GM12878 (cell line): ENCODE results near the gene ORM2.
"Not testable (repeated sequence)": the region's sequence is repeated elsewhere in the genome, so short reads cannot be mapped to it uniquely, and the experiment has no call there.

ENCODE experiments used
- CTCF ChIP-seq, 3 experiments: IDR thresholded peaks in 2 of 3; conservative IDR thresholded peaks in 1 of 3; 2 replicates each; pipeline ENCODE4 v1.5.1; 2011; ENCODE audit warnings: low read depth in 3 of 3, low read length in 3 of 3, mild to moderate bottlenecking in 3 of 3, control low read depth in 2 of 3, moderate library complexity in 2 of 3, inconsistent platforms in 1 of 3, mixed read lengths in 1 of 3; ENCODE audit not compliant: control insufficient read depth in 2 of 3, insufficient read depth in 1 of 3; ENCODE audit errors: extremely low read depth in 1 of 3
- MYB ChIP-seq: fragments of 150-350 bp; IDR thresholded peaks from 2 replicates; pipeline ENCODE4 v1.6.1; 2014; ENCODE audit warnings: mild to moderate bottlenecking, low read depth, low read length, borderline replicate concordance
- POLR2AphosphoS5 ChIP-seq: IDR thresholded peaks from 2 replicates; pipeline ENCODE4 v1.6.1; 2011; ENCODE audit warnings: mild to moderate bottlenecking, low read length, inconsistent platforms
- ZNF274 ChIP-seq: IDR thresholded peaks from one replicate; pipeline ENCODE4 v1.8.0; 2011; ENCODE audit not compliant: insufficient read length, insufficient read depth

- not testable (repeated sequence) for TF ChIP-seq CTCF (IDR thresholded peaks at IDR 0.05 in 2 of 3, conservative IDR thresholded peaks at IDR 0.05 in 1 of 3; ENCODE audit: control insufficient read depth in 2 of 3, extremely low read depth in 1 of 3, insufficient read depth in 1 of 3, low read depth in 3 of 3, low read length in 3 of 3); MYB; ZNF274; POLR2AphosphoS5
Measured at GRCh38 chr9:114325684-114326254, 3.9 kb upstream of the ORM2 start.
